ENCODE results near the gene METTL25B. TPM values are rescaled to one million over a fixed set of nuclear protein-coding genes. Genes with fewer than 3 reads are reported as not detected.

METTL25B gene
- total and polyA plus RNA-seq, 2 experiments from 2014 or later: 18.3 to 21.1 TPM

DNA sequence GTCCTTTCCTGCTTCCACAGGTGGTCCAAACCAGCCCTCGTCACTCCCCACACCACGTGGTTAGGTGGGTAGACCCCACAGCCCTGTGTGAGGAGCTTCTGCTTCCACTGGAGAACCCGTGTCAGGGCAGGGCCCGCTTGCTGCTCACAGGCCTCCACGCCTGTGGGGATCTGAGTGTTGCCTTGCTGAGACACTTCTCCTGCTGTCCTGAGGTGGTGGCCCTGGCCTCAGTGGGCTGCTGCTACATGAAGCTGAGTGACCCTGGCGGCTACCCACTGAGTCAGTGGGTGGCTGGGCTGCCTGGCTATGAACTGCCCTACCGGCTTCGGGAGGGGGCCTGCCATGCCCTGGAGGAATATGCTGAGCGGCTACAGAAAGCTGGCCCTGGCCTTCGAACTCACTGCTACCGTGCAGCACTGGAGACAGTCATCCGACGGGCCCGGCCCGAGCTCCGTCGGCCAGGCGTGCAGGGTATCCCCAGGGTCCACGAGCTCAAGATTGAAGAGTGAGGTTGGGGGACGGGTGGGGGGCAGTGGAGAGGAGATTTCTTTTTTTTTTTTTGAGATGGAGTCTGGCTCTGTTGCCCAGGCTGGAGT, 5.8 kb downstream of the METTL25B start (continued):
- TF ChIP-seq, protein P1, sequence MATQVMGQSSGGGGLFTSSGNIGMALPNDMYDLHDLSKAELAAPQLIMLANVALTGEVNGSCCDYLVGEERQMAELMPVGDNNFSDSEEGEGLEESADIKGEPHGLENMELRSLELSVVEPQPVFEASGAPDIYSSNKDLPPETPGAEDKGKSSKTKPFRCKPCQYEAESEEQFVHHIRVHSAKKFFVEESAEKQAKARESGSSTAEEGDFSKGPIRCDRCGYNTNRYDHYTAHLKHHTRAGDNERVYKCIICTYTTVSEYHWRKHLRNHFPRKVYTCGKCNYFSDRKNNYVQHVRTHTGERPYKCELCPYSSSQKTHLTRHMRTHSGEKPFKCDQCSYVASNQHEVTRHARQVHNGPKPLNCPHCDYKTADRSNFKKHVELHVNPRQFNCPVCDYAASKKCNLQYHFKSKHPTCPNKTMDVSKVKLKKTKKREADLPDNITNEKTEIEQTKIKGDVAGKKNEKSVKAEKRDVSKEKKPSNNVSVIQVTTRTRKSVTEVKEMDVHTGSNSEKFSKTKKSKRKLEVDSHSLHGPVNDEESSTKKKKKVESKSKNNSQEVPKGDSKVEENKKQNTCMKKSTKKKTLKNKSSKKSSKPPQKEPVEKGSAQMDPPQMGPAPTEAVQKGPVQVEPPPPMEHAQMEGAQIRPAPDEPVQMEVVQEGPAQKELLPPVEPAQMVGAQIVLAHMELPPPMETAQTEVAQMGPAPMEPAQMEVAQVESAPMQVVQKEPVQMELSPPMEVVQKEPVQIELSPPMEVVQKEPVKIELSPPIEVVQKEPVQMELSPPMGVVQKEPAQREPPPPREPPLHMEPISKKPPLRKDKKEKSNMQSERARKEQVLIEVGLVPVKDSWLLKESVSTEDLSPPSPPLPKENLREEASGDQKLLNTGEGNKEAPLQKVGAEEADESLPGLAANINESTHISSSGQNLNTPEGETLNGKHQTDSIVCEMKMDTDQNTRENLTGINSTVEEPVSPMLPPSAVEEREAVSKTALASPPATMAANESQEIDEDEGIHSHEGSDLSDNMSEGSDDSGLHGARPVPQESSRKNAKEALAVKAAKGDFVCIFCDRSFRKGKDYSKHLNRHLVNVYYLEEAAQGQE (IDR thresholded peaks at IDR 0.05; ENCODE audit: unreplicated experiment): no peak
- TF ChIP-seq JUNB (IDR thresholded peaks at IDR 0.05; ENCODE audit: unreplicated experiment) (no peak), STAT1 (IDR thresholded peaks at IDR 0.05; ENCODE audit: unreplicated experiment) (no peak), ZNF114 (CRISPR knock-in tag; IDR thresholded peaks at IDR 0.05) (no peak), ZNF331 (CRISPR knock-in tag; IDR thresholded peaks at IDR 0.05; ENCODE audit: low read depth) (no peak), CREB1 (CRISPR knock-in tag; IDR thresholded peaks at IDR 0.05; ENCODE audit: low read depth) (no peak), NANOG (IDR thresholded peaks at IDR 0.05; ENCODE audit: borderline replicate concordance) (no peak), EZH2phosphoT487 (IDR thresholded peaks at IDR 0.05; ENCODE audit: unreplicated experiment) (no peak), POLR2AphosphoS5 (IDR thresholded peaks at IDR 0.05; ENCODE audit: low read depth) (no peak)
- TF ChIP-seq, protein P2, sequence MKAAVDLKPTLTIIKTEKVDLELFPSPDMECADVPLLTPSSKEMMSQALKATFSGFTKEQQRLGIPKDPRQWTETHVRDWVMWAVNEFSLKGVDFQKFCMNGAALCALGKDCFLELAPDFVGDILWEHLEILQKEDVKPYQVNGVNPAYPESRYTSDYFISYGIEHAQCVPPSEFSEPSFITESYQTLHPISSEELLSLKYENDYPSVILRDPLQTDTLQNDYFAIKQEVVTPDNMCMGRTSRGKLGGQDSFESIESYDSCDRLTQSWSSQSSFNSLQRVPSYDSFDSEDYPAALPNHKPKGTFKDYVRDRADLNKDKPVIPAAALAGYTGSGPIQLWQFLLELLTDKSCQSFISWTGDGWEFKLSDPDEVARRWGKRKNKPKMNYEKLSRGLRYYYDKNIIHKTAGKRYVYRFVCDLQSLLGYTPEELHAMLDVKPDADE (IDR thresholded peaks at IDR 0.05): no peak
- TF ChIP-seq, protein P3, sequence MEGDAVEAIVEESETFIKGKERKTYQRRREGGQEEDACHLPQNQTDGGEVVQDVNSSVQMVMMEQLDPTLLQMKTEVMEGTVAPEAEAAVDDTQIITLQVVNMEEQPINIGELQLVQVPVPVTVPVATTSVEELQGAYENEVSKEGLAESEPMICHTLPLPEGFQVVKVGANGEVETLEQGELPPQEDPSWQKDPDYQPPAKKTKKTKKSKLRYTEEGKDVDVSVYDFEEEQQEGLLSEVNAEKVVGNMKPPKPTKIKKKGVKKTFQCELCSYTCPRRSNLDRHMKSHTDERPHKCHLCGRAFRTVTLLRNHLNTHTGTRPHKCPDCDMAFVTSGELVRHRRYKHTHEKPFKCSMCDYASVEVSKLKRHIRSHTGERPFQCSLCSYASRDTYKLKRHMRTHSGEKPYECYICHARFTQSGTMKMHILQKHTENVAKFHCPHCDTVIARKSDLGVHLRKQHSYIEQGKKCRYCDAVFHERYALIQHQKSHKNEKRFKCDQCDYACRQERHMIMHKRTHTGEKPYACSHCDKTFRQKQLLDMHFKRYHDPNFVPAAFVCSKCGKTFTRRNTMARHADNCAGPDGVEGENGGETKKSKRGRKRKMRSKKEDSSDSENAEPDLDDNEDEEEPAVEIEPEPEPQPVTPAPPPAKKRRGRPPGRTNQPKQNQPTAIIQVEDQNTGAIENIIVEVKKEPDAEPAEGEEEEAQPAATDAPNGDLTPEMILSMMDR (conservative IDR thresholded peaks at IDR 0.05; ENCODE audit: low read depth in 2 of 2): no peak

DNA sequence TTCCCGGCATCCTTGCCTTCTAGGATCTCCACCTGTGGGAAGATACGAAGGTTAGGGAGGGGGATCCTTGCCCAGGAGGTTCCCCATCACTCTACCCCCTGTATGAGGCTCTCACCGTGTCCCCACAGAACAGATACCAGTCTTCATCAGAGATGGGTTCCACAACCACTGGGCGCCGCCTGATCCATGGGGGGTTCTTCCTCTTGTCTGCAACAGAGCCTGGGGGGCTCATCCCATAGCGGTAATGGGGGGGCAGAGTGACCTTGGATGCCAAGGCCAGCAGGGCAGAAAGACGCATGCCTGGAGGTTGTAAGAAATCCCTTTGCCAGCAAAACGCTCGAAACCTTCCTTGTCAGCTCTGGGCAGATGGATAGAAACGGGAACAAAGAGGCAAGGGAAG, 10.1 kb downstream of the METTL25B start:
- no peaks in the 10 kb centered on the region for H4K20me1 ChIP-seq (replicated peaks; ENCODE audit: insufficient read depth)
- ATAC-seq: no peak
- H3K9me3 Mint-ChIP-seq: no peaks in the 10 kb centered on the region
- TF ChIP-seq, protein P2 (IDR thresholded peaks at IDR 0.05): no peak
- TF ChIP-seq NANOG (IDR thresholded peaks at IDR 0.05; ENCODE audit: borderline replicate concordance): no peak
- TF ChIP-seq CREB1 (CRISPR knock-in tag; IDR thresholded peaks at IDR 0.05; ENCODE audit: low read depth): no peak
- TF ChIP-seq, protein P3 (conservative IDR thresholded peaks at IDR 0.05; ENCODE audit: low read depth in 2 of 2): no peak

More for the DNA sequence above, 10.1 kb downstream of the METTL25B start:
- no peaks in the 10 kb centered on the region for H3K9me2 ChIP-seq (ENCODE audit: insufficient read depth)
- no peak overlapping the region for H2AFZ ChIP-seq
- H3K27ac Mint-ChIP-seq: no peak overlapping the region
- peaks cover 13% of the 10 kb centered on the region for H3F3A ChIP-seq (replicated peaks; ENCODE audit: low read depth)
- H3K36me3 ChIP-seq (ENCODE audit: insufficient read depth): peaks cover 5% of the 10 kb centered on the region; the same call in 1 of the 2 replicates
- peaks cover 34% of the 10 kb centered on the region for H3K36me3 Mint-ChIP-seq (ENCODE audit: low read depth)
- H3K4me3 ChIP-seq: no peak overlapping the region
- H3K27me3 ChIP-seq (ENCODE audit: insufficient read depth): no peaks in the 10 kb centered on the region
- no peak overlapping the region for H3K27ac ChIP-seq (ENCODE audit: low read depth)
- H3K4me1 ChIP-seq (ENCODE audit: insufficient read depth): peaks cover 25% of the 10 kb centered on the region
- no peak overlapping the region; the same call in 2 of the 3 replicates for H3K4me3 Mint-ChIP-seq
- peaks cover 12% of the 10 kb centered on the region for H3K4me1 Mint-ChIP-seq
- 0 out of 2 replicates have a peak, but pooled peaks cover 7% of the 10 kb centered on the region for H3K79me2 ChIP-seq (replicated peaks; ENCODE audit: insufficient read depth)
- H3K27me3 Mint-ChIP-seq (ENCODE audit: insufficient read depth, low read depth, poor library complexity): peaks cover 18% of the 10 kb centered on the region
- DNase-seq (ENCODE audit: low spot score): no peak
- no peak overlapping the region for H3K4me2 ChIP-seq

All from GM23338 (cell line).